A549 treated with Hydrocortisone at 1 μM for 4 hours (cell line): Measurements from ENCODE around the gene MSANTD2. TPM values are rescaled to one million over a fixed set of nuclear protein-coding genes. Genes with fewer than 3 reads are reported as not detected.

Experiments used
- total RNA-seq: library from RNA; stranded (reverse); fragments of 200-300 nt; extraction: Qiagen RNA extraction; gene quantifications from 5 replicates; pipeline ENCODE4 v1.2.3, GENCODE V29; 2022

MSANTD2 gene
- 5.4 to 6.1 TPM (median 5.7 TPM) in 5 replicates for total RNA-seq

GRCh38 chr11:124800226-124800929 lies at the start of gene MSANTD2:
Gene MSANTD2, minus strand, starts transcription at chr11:124800406. Its CDS starts 26 bp downstream, at chr11:124800380.

GRCh38 chr11:124762105-124762623 lies 38.0 kb downstream of the MSANTD2 start, which contains the start of gene ESAM:
Gene ESAM, minus strand, starts transcription at chr11:124762290. Its CDS starts 136 bp downstream, at chr11:124762154.

GRCh38 chr11:124751741-124752470 lies 48.3 kb downstream of the MSANTD2 start, which contains the start of gene VSIG2:
Gene VSIG2, minus strand, starts transcription at chr11:124752255. Its CDS starts 118 bp downstream, at chr11:124752137.

GRCh38 chr11:124739479-124740276 lies 60.5 kb downstream of the MSANTD2 start, which contains the start of gene NRGN:
Gene NRGN, plus strand, starts transcription at chr11:124739942. Its CDS starts 143 bp downstream, at chr11:124740085.

Other genes starting within 250 kb of the MSANTD2 start
- not detected in 5 replicates for gene OR8A1, start 230.4 kb downstream of the MSANTD2 start, total RNA-seq
- not detected in 5 replicates for gene PANX3, start 189.0 kb downstream of the MSANTD2 start, total RNA-seq
- gene TBRG1, start 177.5 kb downstream of the MSANTD2 start, total RNA-seq, result 16.0 to 17.5 TPM (median 16.3 TPM) in 5 replicates
- gene SIAE, start 126.7 kb downstream of the MSANTD2 start, total RNA-seq, result 14.3 to 15.8 TPM (median 15.0 TPM) in 5 replicates
- 16.2 to 24.4 TPM (median 18.4 TPM) in 5 replicates for gene SPA17, start 126.5 kb downstream of the MSANTD2 start, total RNA-seq
- 6.0 to 13.6 TPM (median 10.2 TPM) in 5 replicates for gene NRGN, start 60.5 kb downstream of the MSANTD2 start, total RNA-seq
- gene VSIG2, start 48.2 kb downstream of the MSANTD2 start, total RNA-seq, result not detected in 5 replicates
- gene ESAM, start 38.1 kb downstream of the MSANTD2 start, total RNA-seq, result 10.4 to 14.2 TPM (median 13.1 TPM) in 5 replicates
- gene ROBO3, start 65.0 kb upstream of the MSANTD2 start, total RNA-seq, result 2.0 to 3.8 TPM (median 2.9 TPM) in 5 replicates
- not detected in 5 replicates for gene ROBO4, start 97.5 kb upstream of the MSANTD2 start, total RNA-seq
- not detected in 5 replicates for gene HEPN1, start 118.8 kb upstream of the MSANTD2 start, total RNA-seq
- gene HEPACAM, start 135.6 kb upstream of the MSANTD2 start, total RNA-seq, result not detected in 5 replicates
- gene CCDC15, start 153.8 kb upstream of the MSANTD2 start, total RNA-seq, result 0.36 to 0.67 TPM (median 0.48 TPM) in 5 replicates